ENCODE data around the gene HTRA3. TPM values are rescaled to one million over a fixed set of nuclear protein-coding genes. Genes with fewer than 3 reads are reported as not detected.

The HTRA3 gene
- polyA plus RNA-seq, 4 donors, result 10.7 to 17.1 (median 12.4) TPM

DNA sequence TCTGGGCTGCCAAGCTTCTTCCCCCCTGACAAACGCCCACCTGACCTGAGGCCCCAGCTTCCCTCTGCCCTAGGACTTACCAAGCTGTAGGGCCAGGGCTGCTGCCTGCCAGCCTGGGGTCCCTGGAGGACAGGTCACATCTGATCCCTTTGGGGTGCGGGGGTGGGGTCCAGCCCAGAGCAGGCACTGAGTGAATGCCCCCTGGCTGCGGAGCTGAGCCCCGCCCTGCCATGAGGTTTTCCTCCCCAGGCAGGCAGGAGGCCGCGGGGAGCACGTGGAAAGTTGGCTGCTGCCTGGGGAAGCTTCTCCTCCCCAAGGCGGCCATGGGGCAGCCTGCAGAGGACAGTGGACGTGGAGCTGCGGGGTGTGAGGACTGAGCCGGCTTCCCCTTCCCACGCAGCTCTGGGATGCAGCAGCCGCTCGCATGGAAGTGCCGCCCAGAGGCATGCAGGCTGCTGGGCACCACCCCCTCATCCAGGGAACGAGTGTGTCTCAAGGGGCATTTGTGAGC is 37.0 kb downstream of the HTRA3 start:
- no peak for DNase-seq (ENCODE audit: low read depth in 4 of 4, low spot score in 3 of 4)

DNA sequence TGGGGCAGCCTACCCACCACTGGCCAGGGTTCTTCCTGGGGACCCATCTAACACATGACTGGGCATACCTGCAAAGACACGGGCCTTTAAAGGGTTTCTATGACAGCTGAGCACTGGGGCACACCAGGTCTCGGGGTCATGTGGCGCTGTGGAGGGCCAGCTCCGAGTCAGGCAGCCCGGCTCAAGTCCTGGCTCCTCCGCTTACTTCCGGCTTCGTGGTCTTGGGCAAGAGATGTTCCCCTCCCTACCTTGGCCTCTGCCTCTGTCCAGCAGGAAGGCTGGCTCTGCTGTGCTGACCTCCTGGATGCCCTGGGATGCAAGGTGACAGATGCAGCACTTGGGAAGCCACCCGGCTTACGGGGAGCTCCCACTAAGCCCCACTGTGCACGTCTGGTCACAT is 37.6 kb downstream of the HTRA3 start:
- no peak for DNase-seq (ENCODE audit: low read depth in 4 of 4, low spot score in 3 of 4)

DNA sequence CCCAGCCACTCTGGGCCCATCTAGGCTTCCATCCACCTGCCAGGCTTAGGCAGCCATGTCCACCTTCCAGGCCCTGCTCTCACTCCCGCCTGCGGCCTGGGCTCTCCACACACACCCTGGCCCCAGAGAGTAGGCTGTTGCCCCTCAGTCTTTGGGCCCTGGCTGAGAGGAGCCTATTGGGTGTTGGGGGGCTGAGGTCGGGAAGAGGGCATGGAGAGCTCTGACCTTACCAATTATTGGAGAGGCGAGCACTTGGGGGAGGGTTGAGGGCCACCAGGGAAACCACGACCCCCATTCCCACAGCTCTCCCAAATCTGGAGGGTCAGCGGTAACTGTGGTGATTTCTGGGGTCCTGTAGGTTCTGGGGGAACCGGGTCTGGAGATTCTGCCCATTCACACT is 38.2 kb downstream of the HTRA3 start:
- no peak for DNase-seq (ENCODE audit: low read depth in 4 of 4, low spot score in 3 of 4)

DNA sequence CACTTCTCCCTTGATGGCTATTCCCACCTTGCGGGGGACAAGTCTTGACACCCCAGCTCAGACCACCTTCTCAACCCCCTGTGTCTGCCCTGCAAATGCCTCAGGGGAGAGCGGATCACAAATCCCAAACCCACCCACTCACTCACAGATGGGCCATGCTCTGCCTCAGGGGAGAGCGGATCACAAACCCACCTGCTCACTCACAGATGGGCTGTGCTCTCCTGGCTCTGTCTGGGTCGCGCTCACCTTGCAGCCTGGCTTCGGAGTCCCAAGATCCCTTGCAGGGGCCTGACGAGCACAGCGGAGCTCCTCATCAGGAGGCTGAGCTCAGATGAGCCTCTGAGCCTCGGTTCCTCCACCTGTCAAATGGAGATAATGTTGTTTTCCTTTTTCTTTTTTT is 38.6 kb downstream of the HTRA3 start:
- no peak for DNase-seq (ENCODE audit: low read depth in 4 of 4, low spot score in 3 of 4)

DNA sequence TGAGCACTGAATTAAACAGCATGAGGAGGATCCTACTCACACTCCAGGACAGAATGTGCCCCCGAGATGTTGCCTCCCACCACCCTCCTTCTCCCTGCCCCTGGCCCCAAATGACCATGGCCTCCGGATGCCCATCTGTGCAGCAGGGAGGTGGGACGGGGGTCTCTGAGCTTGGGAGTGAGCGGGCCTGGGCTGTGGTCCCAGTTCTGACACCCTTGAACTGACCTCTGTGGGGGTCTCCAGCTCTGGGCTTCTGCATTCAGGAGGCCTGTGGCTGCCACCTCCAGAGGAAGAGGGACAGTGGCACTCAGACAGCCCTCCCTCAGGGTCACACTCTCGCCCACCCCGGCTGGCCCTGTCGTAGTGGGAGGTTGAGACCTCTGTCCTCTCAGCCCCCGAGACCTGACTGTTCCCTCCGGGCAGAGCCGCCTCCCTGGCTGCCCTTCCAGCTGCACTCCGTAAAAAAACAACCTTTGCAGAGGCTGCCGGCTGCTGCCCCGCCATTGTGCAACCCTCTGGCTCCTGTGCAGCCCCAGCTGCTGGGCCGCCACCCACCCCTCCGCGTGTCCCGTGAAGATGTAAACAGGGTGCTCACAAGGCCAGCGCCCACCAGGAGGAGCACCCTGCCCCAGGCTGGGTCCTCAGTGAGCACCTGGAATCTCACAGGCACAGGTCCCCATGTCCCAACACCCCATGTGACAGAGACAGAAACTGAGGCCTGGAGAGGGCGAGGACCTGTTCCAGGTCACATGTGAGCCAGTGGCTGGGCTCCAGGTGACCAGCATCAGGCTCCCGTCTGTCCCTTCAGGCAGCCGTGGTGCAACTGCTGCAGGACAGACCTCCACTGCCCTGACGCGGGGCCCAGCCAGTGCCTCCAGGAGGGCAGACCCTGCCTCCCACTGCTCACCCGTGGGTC is 39.6 kb downstream of the HTRA3 start:
- DNase-seq (ENCODE audit: low read depth in 4 of 4, low spot score in 3 of 4), result no peak

DNA sequence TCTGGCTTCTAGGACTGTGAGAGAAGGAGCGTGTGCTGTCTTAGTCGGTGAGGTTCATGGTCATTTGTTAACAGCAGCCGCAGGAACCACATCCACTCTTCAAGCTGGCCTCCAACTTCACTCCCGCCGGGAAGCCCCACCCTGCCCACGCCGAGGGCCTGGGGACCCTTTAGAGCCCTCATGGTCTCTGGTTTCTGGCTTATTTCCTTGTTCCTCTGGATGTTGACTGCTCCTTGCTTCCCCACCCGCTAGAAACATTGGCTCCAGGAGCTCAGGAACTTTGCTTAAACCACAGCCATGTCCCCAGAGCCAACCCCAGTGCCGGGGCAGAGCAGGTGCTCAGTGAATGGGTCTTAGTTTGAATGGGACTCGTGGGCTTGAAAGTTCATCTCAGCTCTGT is 40.8 kb downstream of the HTRA3 start:
- no peak for DNase-seq (ENCODE audit: low read depth in 4 of 4, low spot score in 3 of 4)

DNA sequence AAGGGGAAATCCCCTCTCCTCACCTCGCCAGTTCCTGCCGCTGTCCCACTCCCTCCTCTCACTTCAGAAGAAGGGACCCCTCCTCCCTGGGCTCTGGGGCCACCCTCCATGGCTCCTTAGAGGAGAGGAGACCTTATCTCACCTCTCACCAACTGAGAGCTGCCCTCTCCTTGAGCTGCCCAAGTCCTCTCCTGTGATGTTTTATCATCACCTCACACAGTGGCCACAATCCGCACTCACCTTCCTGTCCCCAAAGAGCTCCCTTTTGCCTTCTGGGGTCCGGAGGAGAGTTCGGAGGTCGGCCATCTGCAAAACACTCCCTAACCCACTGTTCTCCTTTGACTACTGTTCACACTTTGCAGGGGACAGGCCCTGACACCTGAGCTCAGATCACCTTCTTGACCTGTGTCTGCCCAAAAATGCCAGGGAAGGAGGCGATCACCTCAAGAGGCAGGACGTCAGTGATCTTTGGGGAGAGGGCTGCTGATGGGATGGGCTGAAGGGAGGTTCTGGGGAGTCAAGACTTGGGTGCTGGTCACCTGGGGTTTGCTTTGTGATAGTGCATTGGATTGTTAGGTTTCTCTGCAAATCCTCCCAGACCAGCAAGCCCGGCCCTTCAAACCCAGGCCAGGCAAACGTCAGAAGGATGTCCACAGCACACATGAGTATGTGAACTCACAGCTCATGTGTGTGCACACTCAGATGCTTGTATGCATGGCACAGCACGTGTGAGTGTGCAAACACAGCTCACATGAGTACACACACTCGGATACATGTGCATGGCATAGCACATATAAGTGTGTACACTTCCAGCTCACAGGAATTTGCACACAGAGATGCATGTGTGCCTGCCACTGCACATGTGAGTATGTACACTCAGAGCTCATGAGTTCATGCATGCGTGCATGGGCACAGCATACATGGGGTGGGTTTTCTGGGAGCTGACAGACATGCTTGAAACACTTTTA is 41.8 kb downstream of the HTRA3 start:
- DNase-seq (ENCODE audit: low read depth in 4 of 4, low spot score in 3 of 4), result no peak

DNA sequence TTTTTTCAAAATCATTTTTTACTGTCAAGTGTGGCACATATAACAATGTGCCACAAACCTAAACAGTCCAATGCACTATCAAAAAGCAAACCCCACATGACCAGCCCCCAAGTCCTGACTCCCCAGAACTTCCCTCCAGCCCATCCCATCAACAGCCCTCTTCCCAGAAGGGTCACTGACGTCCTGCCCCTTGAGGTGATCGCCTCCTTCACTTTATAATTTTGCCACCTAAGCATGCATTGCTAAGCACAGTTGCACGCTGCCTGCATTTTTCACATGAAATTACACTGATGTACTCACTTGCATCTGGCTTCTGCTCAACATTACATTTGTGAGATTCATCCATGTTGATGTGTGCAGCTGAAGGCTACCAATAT is 42.5 kb downstream of the HTRA3 start:
- no peak for DNase-seq (ENCODE audit: low read depth in 4 of 4, low spot score in 3 of 4)

DNA sequence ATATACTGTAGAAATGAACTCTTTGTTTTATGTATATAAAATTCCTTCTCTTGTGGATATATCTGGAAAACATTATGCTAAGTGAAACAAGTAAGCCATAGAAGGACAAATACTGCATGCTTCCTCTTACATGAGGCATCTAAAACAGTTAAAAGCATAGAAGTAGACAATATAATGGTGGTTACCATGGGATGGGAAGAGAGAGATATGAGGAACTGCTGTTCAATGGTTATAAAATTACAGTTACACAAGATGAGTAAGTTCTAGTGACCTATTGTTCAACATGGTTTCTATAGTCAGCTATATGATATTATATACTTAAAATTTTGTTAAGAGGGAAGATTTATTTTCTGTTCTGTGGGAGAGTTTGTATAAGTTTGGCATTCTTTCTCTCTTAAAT is 43.4 kb downstream of the HTRA3 start:
- no peak for DNase-seq (ENCODE audit: low read depth in 4 of 4, low spot score in 3 of 4)

DNA sequence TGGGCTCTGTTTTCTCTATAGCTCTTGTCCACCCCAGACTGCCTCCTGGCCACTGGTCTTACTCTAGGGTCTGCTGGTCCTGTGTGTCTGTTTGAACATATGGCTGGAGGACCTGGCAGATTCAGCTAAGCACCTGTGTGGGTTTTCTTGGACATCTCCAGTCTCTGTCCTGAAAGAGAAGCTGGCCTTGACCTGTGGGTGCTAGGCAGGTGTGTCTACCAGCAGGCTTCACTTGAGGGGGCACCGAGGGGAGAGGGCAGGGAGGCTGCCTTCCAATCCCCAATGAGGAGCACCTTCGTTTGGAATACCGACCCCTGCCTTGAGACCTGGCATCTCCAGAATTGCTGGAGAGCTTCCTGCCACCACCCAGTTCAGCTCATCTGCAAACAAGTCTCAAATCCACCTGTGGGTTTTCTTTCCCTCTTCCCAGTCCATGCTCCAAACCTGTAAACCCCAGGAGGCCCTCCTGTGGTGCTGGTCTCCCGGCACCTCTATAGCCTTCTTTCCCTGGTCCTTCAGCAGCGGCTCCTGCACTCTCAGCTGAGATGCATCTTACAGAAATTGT is 45.2 kb downstream of the HTRA3 start:
- no peak for DNase-seq (ENCODE audit: low read depth in 4 of 4, low spot score in 3 of 4)

DNA sequence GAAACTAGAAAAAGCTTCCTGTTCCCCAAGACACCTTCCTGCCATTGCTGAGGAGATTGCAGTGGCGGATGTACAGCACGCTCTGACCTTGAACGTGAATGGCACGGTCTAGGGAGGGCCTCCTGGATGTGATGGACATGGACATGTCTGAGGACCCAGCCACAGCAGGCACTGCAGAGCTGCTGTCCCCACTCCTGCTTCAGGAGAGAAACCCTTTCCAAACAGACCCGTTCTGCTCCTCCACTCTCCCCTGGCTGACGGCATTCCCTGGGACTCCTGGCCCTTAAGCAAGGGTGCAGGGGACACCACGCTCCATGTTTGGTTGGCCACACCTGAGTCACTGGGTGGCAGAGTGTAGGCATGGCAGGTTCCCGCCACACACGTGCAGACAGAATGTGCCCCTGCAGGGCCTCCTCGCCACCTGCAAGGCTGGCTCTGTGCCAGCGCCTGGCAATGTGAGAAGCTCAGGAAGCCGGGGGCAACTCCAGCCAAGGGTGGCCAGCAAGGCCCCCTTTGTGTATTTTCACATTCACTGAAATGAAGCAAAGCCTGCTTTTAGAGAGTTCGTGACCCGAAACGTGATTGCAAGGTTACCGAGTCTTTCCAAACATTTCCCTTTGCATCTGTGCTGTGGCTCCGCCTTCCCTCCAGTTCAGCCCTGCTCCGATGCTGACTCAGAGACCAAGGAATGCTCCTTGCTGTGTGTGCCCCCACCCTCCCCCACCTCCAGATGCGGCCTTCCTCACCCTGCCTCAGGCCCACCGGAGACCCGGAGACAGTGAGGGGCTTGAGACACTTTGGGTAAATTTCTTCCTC is 46.1 kb downstream of the HTRA3 start:
- peak; percentile 65 to 87 (median 80) for DNase-seq (ENCODE audit: low read depth in 4 of 4, low spot score in 3 of 4)

DNA sequence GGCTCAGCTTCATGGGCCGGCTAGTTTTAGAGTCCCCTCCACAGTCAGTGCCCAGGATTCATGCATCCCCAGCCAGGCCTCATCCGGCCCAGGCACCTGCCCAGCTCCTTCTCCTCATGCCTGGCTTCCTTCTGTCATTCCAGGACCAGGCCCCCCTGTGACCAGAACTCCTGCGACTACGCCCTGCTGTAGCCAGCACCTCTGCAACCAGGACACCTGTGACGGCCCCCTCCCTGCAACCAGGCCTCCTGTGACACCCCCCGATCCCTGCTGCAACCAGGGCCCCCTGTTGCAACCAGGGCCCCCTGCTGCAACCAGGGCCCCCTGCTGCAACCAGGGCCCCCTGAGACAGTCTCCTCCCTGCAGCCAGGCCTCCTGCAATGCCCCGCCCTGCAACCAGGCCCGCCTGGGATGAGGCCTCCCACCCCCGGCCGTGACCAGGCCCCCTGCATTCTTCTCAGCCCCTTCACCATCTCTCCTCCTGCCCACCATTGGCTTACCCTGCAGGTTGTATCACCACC is 46.8 kb downstream of the HTRA3 start:
- DNase-seq (ENCODE audit: low read depth in 4 of 4, low spot score in 3 of 4), result no peak

DNA sequence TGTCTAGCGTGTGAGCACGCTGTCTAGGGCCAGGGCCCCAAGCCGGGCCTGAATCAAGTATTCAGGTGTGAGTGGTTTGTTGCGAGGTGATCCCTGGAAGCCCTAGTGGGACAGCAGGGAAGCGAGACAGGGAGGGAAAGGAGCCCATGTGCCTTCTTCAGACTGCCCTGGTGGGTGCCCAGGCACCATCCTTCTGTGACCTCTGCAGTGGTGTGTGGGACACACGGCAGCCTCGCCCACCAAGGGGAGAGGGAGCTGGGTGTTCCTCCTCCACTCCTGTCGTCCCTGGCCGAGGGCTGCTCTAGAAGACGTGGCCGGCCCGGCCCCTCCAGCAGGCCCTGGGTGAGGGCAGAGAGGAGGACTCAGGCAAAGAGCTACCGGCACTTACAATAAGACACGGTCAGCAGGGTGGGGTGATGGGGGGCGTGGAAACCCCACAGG is 47.4 kb downstream of the HTRA3 start:
- no peak for DNase-seq (ENCODE audit: low read depth in 4 of 4, low spot score in 3 of 4)

DNA sequence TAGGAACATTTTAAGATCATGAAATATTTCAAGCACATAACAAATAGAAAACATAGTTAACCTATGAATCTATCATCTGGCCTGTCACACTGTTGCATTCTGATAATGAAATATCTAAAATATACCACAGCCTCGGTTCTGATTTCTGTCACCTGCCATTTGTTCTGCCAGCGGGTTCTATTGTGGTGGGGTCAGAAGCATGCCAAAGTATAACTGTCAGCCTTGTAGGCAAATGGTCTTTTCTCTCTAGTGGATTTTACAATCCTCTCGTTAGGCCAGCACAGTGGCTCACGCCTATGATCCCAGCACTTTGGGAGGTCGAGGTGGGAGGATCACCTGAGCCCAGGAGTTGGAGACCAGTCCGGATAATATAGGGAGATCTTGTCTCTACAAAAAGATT is 47.9 kb downstream of the HTRA3 start:
- DNase-seq (ENCODE audit: low read depth in 4 of 4, low spot score in 3 of 4), result no peak

DNA sequence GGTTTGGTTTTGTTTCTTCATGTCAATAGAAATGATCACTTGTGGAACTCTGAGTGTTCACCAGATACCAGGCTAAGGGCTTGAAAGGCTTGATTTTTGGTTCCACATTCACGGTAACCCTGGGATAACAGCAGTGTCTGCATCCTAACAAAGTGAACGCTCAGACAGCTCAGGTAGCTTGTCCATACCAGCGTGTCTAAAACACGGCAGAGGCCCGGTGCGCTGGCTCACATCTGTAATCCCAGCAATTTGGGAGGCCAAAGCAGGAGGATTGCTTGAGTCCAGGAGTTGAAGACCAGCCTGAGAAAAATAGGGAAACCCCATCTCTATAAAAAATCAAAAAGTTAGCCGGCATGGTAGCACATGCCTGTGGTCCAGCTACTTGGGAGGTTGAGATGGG is 49.0 kb downstream of the HTRA3 start:
- DNase-seq (ENCODE audit: low read depth in 4 of 4, low spot score in 3 of 4), result no peak

DNA sequence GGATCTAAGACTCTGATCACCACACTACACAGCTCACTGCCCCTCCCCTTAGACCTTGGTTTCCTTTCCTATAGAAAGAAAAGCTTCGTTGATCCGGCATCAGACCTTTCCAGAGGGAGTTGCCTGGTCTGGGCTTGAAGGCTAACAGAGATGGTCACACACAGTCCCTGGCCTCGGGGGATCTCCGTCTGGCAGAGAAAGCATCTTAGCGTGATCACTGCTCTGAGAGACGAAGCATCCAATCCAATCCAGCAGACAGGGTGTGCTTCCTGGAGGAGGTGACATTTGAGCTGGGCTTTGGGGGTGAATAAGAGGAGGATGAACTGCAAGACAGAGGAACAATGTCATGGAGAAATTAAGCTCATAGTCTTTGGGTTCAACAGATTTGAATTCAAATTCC is 49.5 kb downstream of the HTRA3 start:
- no peak for DNase-seq (ENCODE audit: low read depth in 4 of 4, low spot score in 3 of 4)

DNA sequence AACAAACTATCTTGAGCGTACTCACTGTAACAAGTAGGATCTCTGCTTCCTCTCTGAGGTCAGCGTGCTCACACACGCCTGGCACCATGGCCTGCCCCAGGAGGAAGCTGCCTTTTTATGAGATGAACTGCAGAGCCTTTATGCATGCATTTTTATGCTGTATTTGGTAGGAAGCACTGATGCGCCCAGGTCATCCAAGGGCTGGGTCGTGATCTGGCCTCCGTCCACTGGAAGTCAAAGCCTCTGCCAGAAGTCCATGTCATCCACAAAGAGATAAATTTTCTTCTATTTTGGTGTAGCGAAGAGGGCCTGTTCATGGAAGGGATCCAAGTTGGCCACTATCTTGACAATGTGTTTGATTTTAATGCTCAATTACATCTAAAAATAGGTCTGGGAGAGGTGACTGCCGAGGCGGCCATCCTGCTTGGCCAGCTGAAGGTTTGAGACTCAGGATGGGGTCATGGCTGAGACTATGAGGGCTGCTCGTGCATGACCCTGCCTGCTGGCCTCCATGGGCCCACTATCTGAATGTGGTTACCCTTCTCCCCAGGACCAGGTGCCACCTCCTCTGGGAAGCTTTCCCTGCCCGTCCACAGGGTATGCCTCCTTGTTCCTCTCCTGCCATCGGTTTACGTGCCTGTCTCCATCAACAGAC is 50.3 kb downstream of the HTRA3 start:
- DNase-seq (ENCODE audit: low read depth in 4 of 4, low spot score in 3 of 4), result no peak

DNA sequence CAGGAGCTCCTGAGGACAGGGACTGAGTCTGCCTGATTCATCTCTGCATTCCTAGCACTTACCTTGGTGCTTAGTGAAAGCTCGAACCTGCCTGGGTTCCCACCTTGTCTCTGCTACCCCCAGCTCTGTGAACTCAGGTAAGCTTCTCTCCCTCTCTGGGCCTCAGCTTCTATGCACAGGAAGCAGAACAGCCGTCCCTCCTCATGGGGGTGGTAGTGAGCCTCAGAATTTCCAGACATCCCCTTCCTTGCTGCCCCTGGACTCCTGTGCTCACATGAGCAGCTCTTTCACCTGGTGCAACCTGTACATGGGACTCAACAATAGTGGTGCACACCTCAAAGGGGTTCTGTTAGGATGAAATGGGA is 50.8 kb downstream of the HTRA3 start:
- DNase-seq (ENCODE audit: low read depth in 4 of 4, low spot score in 3 of 4), result no peak

DNA sequence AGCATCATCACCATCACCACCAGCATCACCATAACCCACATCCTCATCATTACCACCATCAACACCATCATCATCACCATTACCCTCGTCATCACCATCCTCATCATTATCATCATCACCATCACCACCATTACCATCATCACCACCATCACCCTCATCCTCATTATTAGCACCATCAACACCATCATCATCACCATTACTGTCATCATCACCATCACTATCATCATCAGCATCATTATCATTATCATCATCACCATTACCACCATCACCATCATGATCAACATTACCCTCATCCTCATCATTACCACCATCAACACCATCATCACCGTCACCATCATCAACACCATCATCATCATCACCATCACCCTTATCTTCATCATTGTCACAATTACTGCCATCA is 51.7 kb downstream of the HTRA3 start:
- no peak for DNase-seq (ENCODE audit: low read depth in 4 of 4, low spot score in 3 of 4)

Measured in right renal pelvis (tissue), 4 donors.